NOMO-1 treated with DMSO at 0.1 percent for 48 hours (cell line): ENCODE data around the gene BAAT.
A peak's percentile ranks its signal among the peaks of the same experiment; 100 is the strongest.
"Not testable (repeated sequence)": the region's sequence is repeated elsewhere in the genome, so short reads cannot be mapped to it uniquely, and the experiment has no call there.

Source experiments
- DNase-seq: peaks from one replicate; lab custom pipeline; 2025; ENCODE audit not compliant: unreplicated experiment; lab: John Stamatoyannopoulos, UW

Gene BAAT

DNA sequence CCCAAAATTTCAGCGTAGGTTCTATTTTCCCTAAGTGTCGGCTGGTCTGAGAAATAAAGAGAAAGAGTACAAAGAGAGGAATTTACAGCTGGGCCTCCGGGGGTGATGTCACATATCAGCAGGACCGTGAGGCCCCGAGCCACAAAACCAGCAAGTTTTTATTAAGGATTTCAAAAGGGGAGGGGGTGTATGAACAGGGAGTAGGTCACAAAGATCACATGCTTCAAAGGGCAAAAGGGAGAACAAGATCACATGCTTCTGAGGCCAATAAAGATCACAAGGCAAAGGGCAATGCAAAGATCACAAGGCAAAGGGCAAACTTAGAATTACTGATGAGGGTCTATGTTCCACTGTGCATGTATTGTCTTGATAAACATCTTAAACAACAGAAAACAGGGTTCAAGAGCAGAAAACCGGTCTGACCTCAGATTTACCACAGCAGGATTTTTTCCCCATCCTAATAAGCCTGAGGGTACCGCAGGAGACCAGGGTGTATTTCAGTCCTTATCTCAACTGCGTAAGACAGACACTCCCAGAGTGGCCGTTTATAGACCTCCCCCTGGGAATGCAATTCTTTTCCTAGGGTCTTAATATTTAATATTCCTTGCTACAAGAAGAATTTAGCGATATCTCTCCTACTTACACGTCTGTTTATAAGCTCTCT lies at the start of gene BAAT:
BAAT (minus strand) TSS at position 134 of the 664 bp plus-strand sequence. CDS start 13,602 bp downstream, outside the sequence.
- not testable (repeated sequence) for DNase-seq

DNA sequence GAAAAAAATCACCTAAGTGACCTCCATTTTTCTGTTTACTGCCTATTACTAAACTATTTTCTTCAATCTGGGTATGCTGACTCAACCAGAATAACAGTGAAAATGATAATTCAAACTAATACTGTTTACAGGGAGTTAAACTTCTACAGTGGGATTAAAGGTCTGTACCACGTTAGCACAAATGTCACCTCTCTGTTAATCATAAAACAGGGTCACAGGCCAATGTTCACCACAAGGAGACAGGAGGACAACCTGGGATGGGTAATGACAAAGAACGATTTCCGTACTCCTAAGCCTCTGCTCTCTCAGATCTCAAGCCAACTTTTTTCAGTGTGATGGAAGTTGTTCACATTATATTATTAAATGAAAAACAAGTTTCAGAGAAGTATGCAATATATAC lies 48.4 kb upstream of the BAAT start:
- DNase-seq, result no peak

DNA sequence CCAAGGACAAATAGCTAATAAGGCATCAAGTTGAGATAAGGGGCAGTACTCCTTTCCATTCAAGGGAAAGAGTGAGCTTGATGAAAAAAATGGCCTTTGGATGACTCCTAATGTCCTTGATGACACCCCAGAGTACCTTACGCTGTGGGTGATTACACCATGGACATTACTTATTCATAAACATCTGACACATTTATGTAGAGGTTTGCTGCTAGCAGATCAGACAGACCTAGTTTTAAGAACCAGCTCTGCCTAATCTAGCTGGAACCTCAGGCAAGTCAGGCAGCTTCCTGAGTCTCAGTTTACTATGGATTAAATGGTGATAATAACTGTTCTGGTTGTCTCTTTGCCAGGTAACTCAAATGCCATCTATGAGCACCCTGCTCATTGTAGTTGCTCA lies 47.9 kb upstream of the BAAT start:
- no peak for DNase-seq

DNA sequence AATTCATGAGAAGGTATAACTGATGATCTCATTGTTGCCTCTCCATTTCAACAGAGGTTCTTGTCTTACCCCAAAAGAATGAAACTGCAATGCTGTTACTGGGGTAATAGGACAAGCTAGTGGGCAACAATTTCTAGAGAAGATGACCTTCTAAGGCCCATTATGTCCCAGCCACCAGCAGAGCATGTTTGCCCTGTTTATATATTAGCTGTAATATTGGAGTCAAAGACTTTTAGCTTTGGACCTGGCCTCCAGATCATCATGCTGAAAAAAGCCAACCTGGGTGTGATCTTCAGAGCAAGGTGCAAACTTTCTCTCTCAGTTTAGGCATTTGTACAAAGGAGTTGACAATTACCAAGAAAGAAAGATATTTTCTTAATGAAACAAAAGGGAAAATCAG lies 47.4 kb upstream of the BAAT start:
- no peak for DNase-seq

DNA sequence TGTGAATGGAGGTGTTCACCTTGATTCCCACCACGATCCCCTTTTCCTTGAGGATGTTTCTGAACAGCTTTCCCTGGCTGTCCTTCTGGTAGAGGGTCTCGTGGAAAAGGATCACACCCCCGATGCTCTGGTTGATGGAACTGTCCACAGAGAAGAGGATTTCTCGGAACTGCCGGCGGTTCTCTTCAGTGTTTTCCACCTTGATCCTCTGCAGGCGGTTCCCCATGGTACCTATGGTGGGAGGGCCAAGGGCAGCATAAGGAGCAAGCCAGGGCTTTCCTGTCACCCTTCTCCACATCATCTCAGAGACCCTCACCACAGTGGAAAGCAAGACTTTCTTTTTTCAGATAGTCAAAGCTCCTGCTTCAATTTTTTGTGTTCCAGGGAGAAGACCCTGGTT lies 44.9 kb upstream of the BAAT start:
- no peak for DNase-seq

DNA sequence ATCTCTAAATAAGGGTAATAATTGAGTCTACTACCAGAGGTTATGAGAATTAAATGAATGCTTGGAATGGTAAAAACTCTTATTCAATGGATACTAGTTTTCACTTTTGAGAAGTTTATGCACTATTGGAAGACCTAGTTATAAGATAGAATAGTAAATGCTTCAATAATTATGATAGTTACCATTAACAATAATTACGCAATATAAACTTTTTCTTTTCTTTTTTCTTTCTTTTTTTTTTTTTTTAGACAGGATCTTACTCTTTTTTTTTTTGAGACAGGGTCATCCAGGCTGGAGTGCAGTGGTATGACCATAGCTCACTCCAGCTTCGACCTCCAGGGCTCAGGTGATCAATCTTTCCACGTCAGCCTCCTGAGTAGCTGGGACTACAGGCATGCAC lies 44.1 kb upstream of the BAAT start:
- DNase-seq, result no peak

DNA sequence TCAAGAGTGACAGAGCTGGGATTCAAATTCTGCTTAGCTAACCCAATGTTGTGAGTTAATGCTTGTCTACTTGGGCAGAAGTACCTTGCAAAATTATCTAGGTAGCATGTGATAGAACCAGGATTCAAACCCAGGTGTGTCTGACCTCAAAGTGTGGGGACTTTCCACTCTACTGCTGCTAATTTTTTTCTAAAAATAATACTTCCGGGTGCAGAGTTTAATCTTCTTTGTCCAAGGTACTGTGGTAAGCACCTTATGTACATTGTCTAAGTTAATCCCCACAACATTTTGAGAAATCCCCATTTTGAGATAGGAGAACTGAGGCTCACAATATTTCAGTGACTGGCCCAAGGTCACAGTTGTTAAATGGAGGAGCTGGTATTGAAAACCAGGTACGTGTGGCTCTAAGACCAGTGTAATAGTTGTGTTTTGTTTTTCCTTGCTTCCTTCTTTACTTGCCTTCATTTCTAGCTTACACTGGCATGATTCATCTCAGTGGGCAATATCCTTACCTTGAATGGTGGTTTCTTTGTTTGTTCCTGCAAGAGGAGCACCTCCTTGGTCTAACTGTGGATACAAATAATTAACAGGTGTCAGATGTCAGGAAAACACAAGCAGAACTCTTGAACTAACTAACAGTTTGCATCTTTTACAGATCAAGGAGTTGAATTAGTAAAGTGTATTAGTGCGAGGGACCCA lies 43.3 kb upstream of the BAAT start:
- no peak for DNase-seq

DNA sequence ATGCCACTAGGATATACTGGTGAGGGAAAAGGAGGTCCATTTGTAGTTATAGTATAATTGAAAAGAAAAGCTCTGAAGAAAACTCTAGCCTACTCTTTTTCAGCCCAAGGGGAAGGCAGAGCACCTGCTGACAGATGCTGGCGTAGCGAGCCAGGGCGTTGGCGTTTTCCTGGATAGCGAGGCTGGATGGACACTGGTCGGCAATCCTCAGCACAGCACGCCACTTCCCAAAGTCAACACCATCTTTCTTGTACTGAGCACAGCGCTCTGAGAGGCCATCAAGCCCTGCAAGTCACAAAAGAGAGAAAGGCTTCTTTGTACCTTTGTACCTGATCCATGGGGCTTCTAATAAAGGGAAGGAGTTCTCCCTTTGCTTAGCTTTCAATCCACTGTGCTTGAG lies 42.6 kb upstream of the BAAT start:
- no peak for DNase-seq

DNA sequence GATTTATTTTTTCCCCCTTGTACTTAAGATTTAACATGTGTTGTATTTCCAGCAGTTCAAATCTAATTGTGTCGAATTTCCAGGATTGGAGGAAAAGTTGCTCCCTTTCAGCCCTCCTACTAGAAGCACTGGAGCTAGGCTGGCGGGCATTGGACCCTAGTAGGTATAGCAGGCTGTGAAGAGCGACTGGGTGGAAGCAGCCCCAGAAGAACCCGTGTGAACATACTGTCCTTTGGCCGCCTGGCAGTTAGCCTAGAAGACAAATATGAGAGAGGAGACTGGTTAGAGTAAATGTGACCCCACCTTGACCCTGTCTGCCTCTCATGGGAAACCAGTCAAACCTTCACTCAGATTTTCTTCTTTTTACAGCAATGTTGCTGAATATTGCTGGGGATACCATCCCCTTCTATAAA lies 36.9 kb upstream of the BAAT start:
- DNase-seq, result no peak

DNA sequence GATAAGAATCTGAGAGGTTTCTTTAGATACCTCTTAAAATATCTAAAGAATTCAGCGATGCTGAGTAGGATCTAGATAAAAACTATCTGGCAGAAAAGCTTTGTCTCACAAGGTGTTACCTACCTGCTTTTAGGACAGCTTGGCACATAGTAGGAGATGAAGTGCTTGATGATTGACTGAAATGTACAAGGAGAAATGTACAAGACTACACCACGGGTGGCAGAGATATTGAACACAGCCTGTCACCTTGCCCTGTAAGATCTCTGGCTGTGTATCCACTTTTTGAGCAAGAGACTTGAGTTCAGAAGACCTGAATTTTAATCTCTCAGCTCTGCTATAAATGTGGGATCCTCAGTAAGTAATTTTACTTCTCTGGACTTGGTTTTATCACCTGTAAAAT lies 35.1 kb upstream of the BAAT start:
- DNase-seq, result no peak

DNA sequence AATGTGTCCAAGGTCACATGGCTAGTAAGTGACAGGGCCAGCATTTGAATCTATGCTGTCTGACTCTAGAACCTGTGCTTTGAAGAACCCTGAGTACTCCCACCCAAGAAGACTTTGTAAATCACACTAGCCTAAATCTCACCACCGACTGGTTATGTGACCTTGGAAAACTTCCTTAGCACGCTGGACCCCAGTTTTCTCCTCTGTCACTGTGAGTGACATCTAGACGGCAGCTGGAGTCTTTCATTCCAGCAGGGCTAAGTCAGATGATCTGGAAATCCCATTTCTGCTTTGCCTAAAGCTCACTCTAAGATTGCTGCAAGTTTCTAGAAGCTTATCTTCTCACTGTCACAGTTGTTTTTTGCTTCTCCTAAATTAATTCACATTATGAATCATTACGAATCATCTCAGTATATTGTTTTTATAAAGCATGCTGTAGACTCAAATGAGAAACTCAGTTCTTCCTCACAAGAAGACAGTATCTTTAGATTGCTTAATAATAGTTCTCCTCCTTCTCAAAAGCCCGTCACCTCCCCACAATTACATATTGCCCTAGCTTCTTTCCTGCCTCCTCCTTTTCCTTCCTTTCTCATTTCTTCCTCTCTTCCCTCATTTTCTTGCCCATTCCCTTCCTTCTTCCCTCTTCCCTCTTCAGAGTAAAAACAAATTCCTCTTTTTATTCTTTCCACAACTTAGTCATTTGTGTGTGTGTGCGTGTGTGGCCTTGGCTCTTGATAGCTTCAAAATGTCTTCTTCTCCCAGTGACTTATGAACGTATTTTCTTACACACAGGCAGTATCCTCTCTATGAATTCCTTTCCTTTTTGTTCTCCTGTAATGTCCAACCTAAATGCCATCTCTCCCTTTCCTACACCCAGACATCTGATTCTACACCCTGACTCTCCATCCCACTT lies 34.0 kb upstream of the BAAT start:
- no peak for DNase-seq

DNA sequence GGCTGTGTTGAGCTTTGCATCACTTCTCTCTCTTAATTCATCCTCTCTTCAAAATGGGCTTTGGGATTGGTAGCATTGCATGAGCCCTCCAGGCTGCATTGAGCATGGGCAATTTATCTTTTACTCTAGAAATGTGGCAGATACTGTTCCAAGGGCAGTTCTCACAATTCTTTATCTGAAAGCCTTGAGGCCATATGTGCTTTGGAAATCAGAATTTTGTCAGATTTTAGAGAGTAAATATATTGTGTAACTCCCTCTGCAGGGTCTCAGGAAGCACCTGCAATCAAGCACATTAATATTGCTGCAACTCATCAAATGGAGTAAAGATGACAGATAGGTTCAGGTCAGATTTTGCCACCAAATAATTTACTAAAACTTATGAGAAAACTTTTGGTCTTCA lies 33.2 kb upstream of the BAAT start:
- DNase-seq, result no peak

DNA sequence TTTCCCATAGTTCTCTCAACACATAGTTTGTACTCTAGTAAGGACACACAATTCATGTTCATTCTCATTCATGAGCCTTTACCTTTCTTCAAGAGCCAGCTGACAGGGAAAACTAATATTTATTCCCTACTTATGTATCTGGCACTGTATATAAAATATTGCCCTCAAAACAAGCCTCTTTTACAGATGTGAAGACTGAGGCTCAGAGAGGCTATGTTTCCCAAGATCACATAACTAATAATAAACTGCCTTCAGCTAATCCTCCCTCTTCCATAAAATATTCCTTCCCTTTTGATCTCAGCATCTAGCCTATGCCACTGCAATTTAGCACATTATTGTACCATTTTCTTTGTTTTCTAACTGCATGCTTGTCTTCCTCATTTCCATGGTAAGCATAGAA lies 32.6 kb upstream of the BAAT start:
- no peak for DNase-seq

DNA sequence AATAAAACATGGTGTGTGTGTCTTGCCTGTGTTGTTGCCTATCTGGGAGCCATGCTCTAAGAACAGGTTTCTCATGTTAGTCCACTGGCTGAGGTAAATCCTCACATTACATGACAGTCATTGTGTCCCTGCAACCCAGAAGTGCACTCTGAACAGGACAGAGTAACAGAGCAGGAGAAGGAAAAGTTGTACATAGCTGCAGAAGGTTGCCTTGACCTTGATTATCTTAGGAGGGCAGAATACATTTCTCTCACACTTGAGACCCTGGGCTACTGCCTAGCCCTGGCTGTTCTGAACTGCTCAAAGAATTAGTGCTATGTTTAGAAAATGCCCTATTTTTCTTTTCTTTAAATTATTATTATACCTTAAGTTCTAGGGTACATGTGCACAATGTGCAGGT lies 30.8 kb upstream of the BAAT start:
- DNase-seq, result no peak

DNA sequence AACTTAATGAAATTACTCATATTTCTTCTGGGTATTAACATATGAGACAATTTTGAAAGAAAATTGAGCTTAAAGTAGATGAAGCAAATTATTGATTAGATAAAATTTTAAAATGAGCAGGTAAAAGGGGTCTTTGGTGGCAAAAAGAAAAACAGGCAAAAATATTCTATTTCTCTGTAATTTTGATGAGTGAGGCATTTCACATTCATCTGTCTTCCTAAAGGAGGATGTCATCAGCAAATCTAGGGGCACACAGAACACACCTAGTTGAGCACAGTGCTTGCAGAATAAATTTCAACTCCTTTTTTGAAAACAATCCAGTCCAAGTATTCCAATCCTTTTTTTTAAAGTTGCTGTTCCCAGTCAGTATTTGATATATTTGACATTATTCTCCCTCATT lies 30.0 kb upstream of the BAAT start:
- DNase-seq, result no peak

DNA sequence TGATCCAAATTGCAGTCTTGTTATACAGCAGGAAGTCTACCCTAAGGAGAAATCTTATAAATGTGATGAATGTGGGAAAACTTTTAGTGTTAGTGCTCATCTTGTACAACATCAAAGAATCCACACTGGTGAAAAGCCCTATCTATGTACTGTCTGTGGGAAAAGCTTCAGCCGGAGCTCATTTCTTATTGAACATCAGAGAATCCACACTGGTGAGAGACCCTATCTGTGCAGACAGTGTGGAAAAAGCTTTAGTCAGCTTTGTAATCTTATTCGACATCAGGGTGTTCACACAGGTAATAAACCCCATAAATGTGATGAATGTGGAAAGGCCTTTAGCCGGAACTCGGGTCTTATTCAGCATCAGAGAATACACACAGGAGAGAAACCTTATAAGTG lies 24.3 kb upstream of the BAAT start:
- DNase-seq, result peak; percentile 3

DNA sequence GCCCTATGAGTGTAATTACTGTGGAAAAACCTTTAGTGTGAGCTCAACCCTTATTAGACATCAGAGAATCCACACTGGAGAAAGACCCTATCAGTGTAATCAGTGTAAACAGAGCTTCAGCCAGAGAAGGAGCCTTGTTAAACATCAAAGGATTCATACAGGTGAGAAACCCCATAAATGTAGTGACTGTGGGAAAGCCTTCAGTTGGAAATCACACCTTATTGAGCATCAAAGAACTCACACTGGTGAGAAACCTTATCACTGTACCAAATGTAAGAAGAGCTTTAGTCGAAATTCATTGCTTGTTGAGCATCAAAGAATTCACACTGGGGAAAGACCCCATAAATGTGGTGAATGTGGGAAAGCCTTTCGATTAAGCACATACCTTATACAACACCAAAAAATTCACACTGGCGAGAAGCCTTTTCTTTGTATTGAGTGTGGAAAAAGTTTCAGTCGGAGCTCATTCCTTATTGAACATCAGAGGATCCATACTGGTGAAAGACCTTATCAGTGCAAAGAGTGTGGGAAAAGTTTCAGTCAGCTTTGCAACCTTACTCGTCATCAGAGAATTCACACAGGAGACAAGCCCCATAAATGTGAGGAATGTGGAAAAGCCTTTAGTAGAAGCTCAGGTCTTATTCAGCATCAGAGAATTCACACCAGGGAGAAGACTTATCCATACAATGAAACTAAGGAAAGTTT lies 23.7 kb upstream of the BAAT start:
- DNase-seq, result no peak

DNA sequence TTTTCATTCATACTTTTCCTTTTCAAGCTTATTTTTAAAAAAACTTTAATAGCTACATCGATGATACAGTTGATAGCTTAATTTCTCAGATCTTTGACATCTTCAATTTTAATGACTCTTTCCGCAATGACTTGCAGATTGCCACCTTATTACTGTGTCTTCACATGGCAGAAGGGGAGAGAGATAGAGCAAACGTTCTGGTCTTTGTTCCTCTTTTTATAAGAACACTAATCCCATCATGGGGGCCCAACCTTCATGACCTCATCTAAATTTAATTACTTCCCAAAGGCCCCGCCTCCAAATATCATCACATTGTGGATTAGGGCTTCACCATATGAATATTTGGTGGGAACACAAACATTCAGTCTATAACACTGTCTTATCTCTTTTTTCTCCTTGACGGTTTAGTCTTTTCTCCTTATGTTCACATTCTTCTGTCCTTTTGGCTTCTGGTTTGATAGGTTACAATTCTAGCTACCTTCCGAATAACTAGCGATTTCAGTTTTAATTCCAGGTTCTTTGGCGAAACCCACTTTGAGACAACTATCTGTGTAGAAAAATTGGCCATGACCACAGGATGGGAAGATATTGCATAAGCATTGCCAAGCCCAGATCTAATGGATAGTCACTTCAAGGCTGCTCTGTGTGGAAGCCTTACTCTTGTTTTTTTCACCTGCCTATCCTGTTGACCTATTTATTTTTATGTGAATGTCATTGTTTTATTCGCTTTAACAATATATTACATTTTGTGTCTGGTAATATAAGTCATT lies 18.9 kb upstream of the BAAT start:
- DNase-seq, result no peak

DNA sequence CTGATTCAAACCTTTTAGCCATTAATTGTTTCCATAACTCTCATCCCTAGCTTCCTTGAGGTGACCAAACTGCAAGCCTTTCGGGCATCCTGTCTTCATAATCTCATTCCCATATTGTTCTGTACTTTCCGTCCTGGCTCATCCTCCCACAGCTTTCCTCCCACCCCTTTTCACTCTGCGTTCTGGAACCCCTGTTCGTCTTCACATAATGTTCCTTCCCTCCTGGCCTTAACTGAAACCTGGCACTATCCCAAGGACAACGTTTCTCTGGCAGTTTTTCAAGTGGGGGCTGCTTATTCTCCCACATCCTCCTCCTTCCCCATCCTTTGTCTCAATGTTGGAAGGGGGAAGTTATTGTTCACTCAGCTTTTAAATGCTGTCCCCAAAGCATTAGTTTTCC lies 15.3 kb upstream of the BAAT start:
- DNase-seq, result no peak

DNA sequence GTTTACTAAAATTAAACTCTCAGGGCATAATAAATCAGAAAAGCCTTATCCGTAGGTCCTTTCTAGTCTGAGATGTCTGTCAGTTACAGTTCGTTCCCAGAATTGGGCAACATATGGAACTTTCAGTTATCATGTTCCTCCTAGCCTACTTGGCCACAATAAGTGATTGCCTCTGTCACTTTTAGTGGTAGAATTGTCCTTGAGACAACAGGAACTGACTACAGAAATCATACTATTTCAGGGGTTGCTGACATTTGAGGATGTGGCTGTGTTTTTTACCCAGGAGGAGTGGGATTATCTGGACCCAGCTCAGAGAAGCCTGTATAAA lies 14.8 kb upstream of the BAAT start:
- DNase-seq, result peak; percentile 56
